Caco-2 (cell line): ENCODE data around the gene MYO7B. TPM values are rescaled to one million over a fixed set of nuclear protein-coding genes. Genes with fewer than 3 reads are reported as not detected.

Experiments
- BruUV-seq: library from RNA; stranded (reverse); fragments of 400-500 nt; replicated peaks from 2 replicates; lab custom pipeline; 2021; lab: Mats Ljungman, UMichigan
- CTCF ChIA-PET: fragments of 300-600 bp; sonication (Branson Sonifier 250); formaldehyde crosslinking; loops from one replicate; lab custom pipeline; 2022; ENCODE audit warnings: antibody characterized with exemption; lab: Charles Lee
- POLR2A ChIA-PET: fragments of 300-600 bp; sonication (Branson Sonifier 250); formaldehyde crosslinking; loops from one replicate; lab custom pipeline; 2022; ENCODE audit warnings: antibody characterized with exemption; lab: Charles Lee
- DNase-seq, 2 experiments: peaks; one replicate each; pipeline versions ENCODE4 v3.0.0 to v3.0.0-alpha.2; 2020 to 2022
- H3K27me3 ChIP-seq: replicated peaks from 2 replicates; pipeline ENCODE4 v1.6.0; 2011; ENCODE audit warnings: low read length; ENCODE audit not compliant: control insufficient read depth, insufficient read depth
- H3K36me3 ChIP-seq: 2 replicates; pipeline ENCODE4 v1.5.1; 2011; ENCODE audit warnings: low read length; ENCODE audit not compliant: control insufficient read depth, insufficient read depth
- H3K4me1 ChIP-seq: fragments of 250-450 bp; sonication (Bioruptor Pico); 2 replicates; pipeline ENCODE4 v1.5.1; 2020; ENCODE audit warnings: mild to moderate bottlenecking
- H3K4me3 ChIP-seq: 2 replicates; pipeline ENCODE4 v1.5.1; 2011; ENCODE audit warnings: low read depth, mild to moderate bottlenecking, control low read depth, low read length
- H3K9me3 ChIP-seq: fragments of 250-450 bp; sonication (Bioruptor Pico); 2 replicates; pipeline ENCODE4 v1.5.1; 2020; ENCODE audit warnings: mild to moderate bottlenecking, moderate library complexity
- H3K27ac Mint-ChIP-seq: one replicate; pipeline ENCODE4 v1.8.0; 2022; ENCODE audit warnings: mixed read lengths; ENCODE audit not compliant: unreplicated experiment
- H3K27me3 Mint-ChIP-seq: one replicate; pipeline ENCODE4 v1.8.0; 2022; ENCODE audit warnings: mixed read lengths; ENCODE audit not compliant: insufficient read depth, unreplicated experiment
- H3K36me3 Mint-ChIP-seq: one replicate; pipeline ENCODE4 v1.8.0; 2022; ENCODE audit warnings: mild to moderate bottlenecking, mixed read lengths; ENCODE audit not compliant: insufficient read depth, unreplicated experiment
- H3K4me1 Mint-ChIP-seq: one replicate; pipeline ENCODE4 v1.8.0; 2022; ENCODE audit warnings: low read depth, mixed read lengths; ENCODE audit not compliant: unreplicated experiment
- H3K4me3 Mint-ChIP-seq: one replicate; pipeline ENCODE4 v1.8.0; 2022; ENCODE audit warnings: mild to moderate bottlenecking, moderate library complexity, mixed read lengths; ENCODE audit not compliant: unreplicated experiment
- H3K9me3 Mint-ChIP-seq: one replicate; pipeline ENCODE4 v1.8.0; 2022; ENCODE audit warnings: mixed read lengths; ENCODE audit not compliant: unreplicated experiment
- intact Hi-C: fragments of 100-400 bp; cut with micrococcal nuclease; formaldehyde crosslinking; loops from one replicate; pipeline ENCODE4 v1.10.0; 2022; ENCODE audit not compliant: unreplicated experiment
- total RNA-seq: library from RNA; stranded (reverse); gene quantifications from 2 replicates; pipeline ENCODE4 v1.2.3, GENCODE V29; 2022
- TF ChIP-seq, protein P1 (sequence below), 2 experiments: fragments of 200-600 bp in 1 of 2; IDR thresholded peaks; 1 replicate in 1 of 2; 2 replicates in 1 of 2; pipeline versions ENCODE4 v1.5.1 to v1.8.0; 2011 to 2022; ENCODE audit warnings: antibody characterized with exemption in 1 of 2, control low read depth in 1 of 2, inconsistent platforms in 1 of 2, low read depth in 1 of 2, low read length in 1 of 2, mild to moderate bottlenecking in 1 of 2, moderate library complexity in 1 of 2; ENCODE audit not compliant: insufficient read depth in 1 of 2, severe bottlenecking in 1 of 2, unreplicated experiment in 1 of 2

Gene MYO7B
- total RNA-seq, 1 experiment from 2014 or later, result 0.27 TPM

DNA sequence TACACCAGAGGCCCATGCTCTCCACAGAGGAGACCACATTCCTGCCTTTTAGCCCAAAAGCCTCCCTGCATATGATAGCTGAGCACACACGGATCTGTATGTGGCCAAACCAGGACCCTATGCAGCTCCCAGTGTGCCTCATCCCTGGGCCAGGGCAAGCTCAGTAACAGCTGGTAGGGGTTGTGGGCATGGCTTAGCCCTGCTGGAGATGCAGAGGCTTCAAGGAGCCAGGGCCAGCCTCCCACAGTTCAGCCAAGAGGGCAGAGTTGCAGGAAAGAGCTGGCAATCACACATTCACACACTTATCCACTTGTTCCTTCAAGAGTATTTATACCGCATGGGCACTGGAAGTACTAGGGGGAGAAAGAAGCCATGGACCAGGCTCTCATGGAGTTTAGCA lies 141.4 kb downstream of the MYO7B start:
- no peak for DNase-seq
- Mint-ChIP-seq H3K27ac (no peak overlapping the region), H3K4me3 (no peak overlapping the region), H3K36me3 (no peaks in the 10 kb centered on the region), H3K9me3 (no peaks in the 10 kb centered on the region), H3K4me1 (no peaks in the 10 kb centered on the region), H3K27me3 (peaks cover 8% of the 10 kb centered on the region)
- Histone ChIP-seq H3K4me1 (peaks cover 6% of the 10 kb centered on the region; the same call in 1 of the 2 replicates), H3K36me3 (no peaks in the 10 kb centered on the region), H3K27me3 (peaks cover 1% of the 10 kb centered on the region; the same call in 1 of the 2 replicates), H3K9me3 (no peaks in the 10 kb centered on the region), H3K4me3 (no peak overlapping the region)
- TF ChIP-seq, protein P1, sequence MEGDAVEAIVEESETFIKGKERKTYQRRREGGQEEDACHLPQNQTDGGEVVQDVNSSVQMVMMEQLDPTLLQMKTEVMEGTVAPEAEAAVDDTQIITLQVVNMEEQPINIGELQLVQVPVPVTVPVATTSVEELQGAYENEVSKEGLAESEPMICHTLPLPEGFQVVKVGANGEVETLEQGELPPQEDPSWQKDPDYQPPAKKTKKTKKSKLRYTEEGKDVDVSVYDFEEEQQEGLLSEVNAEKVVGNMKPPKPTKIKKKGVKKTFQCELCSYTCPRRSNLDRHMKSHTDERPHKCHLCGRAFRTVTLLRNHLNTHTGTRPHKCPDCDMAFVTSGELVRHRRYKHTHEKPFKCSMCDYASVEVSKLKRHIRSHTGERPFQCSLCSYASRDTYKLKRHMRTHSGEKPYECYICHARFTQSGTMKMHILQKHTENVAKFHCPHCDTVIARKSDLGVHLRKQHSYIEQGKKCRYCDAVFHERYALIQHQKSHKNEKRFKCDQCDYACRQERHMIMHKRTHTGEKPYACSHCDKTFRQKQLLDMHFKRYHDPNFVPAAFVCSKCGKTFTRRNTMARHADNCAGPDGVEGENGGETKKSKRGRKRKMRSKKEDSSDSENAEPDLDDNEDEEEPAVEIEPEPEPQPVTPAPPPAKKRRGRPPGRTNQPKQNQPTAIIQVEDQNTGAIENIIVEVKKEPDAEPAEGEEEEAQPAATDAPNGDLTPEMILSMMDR (IDR thresholded peaks at IDR 0.05; ENCODE audit: insufficient read depth in 1 of 2, low read depth in 1 of 2, low read length in 1 of 2, severe bottlenecking in 1 of 2, unreplicated experiment in 1 of 2), result no peak
- no TSS peak for BruUV-seq
- POLR2A ChIA-PET, result interaction anchor here (1.1 kb wide), 1 partner anchor 23 kb away, joined by 3 read pairs; no protein-coding TSS in a partner anchor
- CTCF ChIA-PET, result no interaction called here
- intact Hi-C loops, result no loop called here

DNA sequence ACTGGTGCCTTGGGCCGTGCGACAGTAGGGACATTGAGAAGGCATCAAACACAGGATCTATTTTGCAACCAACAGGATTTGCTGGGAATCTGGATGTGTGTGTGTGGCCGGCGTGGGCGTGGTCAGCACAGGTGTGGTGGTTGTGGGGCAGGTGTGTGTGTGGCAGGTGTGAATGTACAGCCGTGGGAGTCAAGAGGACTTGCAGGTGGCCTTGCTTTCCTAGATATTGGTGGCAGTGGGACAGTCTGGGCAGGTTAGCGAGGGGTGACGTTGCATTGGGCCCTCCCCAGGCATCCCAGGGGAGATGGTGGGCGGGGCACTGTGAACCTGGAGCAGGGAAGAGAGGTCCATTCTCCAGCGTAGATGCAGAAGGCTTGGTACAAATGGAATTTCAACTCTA lies 143.0 kb downstream of the MYO7B start:
- Histone ChIP-seq H3K4me1 (peaks cover 6% of the 10 kb centered on the region; the same call in 1 of the 2 replicates), H3K27me3 (peaks cover 1% of the 10 kb centered on the region; the same call in 1 of the 2 replicates), H3K36me3 (no peaks in the 10 kb centered on the region), H3K4me3 (no peak overlapping the region), H3K9me3 (no peaks in the 10 kb centered on the region)
- DNase-seq, result no peak
- Mint-ChIP-seq H3K36me3 (no peaks in the 10 kb centered on the region), H3K4me1 (no peaks in the 10 kb centered on the region), H3K4me3 (no peak overlapping the region), H3K9me3 (no peaks in the 10 kb centered on the region), H3K27ac (no peak overlapping the region), H3K27me3 (peaks cover 11% of the 10 kb centered on the region)
- POLR2A ChIA-PET, result no interaction called here
- no TSS peak for BruUV-seq
- TF ChIP-seq, protein P1 (IDR thresholded peaks at IDR 0.05; ENCODE audit: insufficient read depth in 1 of 2, low read depth in 1 of 2, low read length in 1 of 2, severe bottlenecking in 1 of 2, unreplicated experiment in 1 of 2), result no peak
- intact Hi-C loops, result no loop called here
- CTCF ChIA-PET, result no interaction called here

DNA sequence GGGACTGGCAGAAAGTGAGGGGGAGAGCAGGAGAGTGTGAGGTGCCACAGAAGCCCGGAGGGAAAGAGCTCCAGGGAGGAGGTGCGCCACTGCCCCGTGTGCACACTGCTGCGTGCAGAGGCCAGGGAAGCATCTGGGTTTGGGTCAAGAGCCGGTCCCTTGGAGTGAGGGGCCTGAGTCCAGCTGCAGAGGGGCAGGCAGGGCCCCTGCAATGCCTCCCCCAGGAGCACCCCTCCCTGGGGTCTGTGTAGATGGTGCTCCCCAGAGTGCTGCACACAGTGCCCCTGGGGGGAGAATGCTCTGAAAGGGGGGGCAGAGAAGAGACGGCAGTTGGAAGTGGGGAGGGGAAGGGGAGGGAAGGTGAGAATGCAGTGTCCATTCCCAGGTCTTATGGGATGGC lies 143.5 kb downstream of the MYO7B start:
- no TSS peak for BruUV-seq
- Histone ChIP-seq H3K27me3 (peaks cover 1% of the 10 kb centered on the region; the same call in 1 of the 2 replicates), H3K36me3 (no peaks in the 10 kb centered on the region), H3K4me1 (peaks cover 6% of the 10 kb centered on the region; the same call in 1 of the 2 replicates), H3K9me3 (no peaks in the 10 kb centered on the region), H3K4me3 (no peak overlapping the region)
- ChIA-PET POLR2A (no interaction called here), CTCF (no interaction called here)
- no peaks in the 10 kb centered on the region for H3K9me3 Mint-ChIP-seq
- H3K4me1 Mint-ChIP-seq, result no peaks in the 10 kb centered on the region
- TF ChIP-seq, protein P1 (IDR thresholded peaks at IDR 0.05; ENCODE audit: insufficient read depth in 1 of 2, low read depth in 1 of 2, low read length in 1 of 2, severe bottlenecking in 1 of 2, unreplicated experiment in 1 of 2), result no peak
- no peak for DNase-seq
- H3K36me3 Mint-ChIP-seq, result no peaks in the 10 kb centered on the region
- H3K27ac Mint-ChIP-seq, result no peak overlapping the region
- peaks cover 11% of the 10 kb centered on the region for H3K27me3 Mint-ChIP-seq
- no peak overlapping the region for H3K4me3 Mint-ChIP-seq
- intact Hi-C loops, result no loop called here
